H9 (cell line): ENCODE data around the gene C1orf74. TPM values are rescaled to one million over a fixed set of nuclear protein-coding genes. Genes with fewer than 3 reads are reported as not detected.

Experiments used
- DNase-seq: peaks from one replicate; pipeline ENCODE4 v3.0.0-alpha.2; 2017
- H2AFZ ChIP-seq: one replicate; pipeline ENCODE4 v1.6.1; 2013; ENCODE audit warnings: mild to moderate bottlenecking, low read length, control low read depth, moderate library complexity
- H2AK5ac ChIP-seq: 2 replicates; pipeline ENCODE4 v1.6.1; 2013; ENCODE audit warnings: low read length, control low read depth, mixed read lengths; ENCODE audit not compliant: insufficient read length
- H2BK120ac ChIP-seq: one replicate; pipeline ENCODE4 v1.6.1; 2013; ENCODE audit warnings: low read depth, mild to moderate bottlenecking, low read length, control low read depth, inconsistent platforms; ENCODE audit not compliant: poor library complexity, severe bottlenecking
- H2BK12ac ChIP-seq: 2 replicates; pipeline ENCODE4 v1.6.1; 2013; ENCODE audit warnings: low read length, control low read depth, mixed read lengths, low read depth; ENCODE audit not compliant: insufficient read length
- H2BK15ac ChIP-seq: 2 replicates; pipeline ENCODE4 v1.6.1; 2013; ENCODE audit warnings: low read depth, low read length, control low read depth
- H2BK20ac ChIP-seq: one replicate; pipeline ENCODE4 v1.6.1; 2013; ENCODE audit warnings: low read depth, mild to moderate bottlenecking, low read length, control low read depth, inconsistent platforms; ENCODE audit not compliant: poor library complexity, severe bottlenecking
- H2BK5ac ChIP-seq: 2 replicates; pipeline ENCODE4 v1.6.1; 2013; ENCODE audit warnings: low read length, control low read depth, mixed read lengths; ENCODE audit not compliant: insufficient read length
- H3K14ac ChIP-seq: 2 replicates; pipeline ENCODE4 v1.6.1; 2013; ENCODE audit warnings: low read length, control low read depth; ENCODE audit not compliant: insufficient read depth
- H3K18ac ChIP-seq: 2 replicates; pipeline ENCODE4 v1.6.1; 2013; ENCODE audit warnings: low read depth, mild to moderate bottlenecking, mixed read lengths, low read length, control low read depth; ENCODE audit not compliant: insufficient read length
- H3K23ac ChIP-seq: 2 replicates; pipeline ENCODE4 v1.6.1; 2013; ENCODE audit warnings: low read length, control low read depth, mixed read lengths, low read depth; ENCODE audit not compliant: insufficient read length
- H3K23me2 ChIP-seq: 2 replicates; pipeline ENCODE4 v1.6.1; 2013; ENCODE audit warnings: low read depth, mild to moderate bottlenecking, mixed read lengths, low read length, control low read depth; ENCODE audit not compliant: insufficient read length, poor library complexity, severe bottlenecking
- H3K27ac ChIP-seq: 2 replicates; pipeline ENCODE4 v1.5.1; 2013; ENCODE audit warnings: low read length, control low read depth, mixed read lengths, low read depth; ENCODE audit not compliant: insufficient read length
- H3K27me3 ChIP-seq: 2 replicates; pipeline ENCODE4 v1.6.1; 2013; ENCODE audit warnings: low read length, control low read depth, inconsistent platforms; ENCODE audit not compliant: insufficient read depth
- H3K4ac ChIP-seq: 2 replicates; pipeline ENCODE4 v1.6.1; 2013; ENCODE audit warnings: low read depth, mild to moderate bottlenecking, control low read depth, inconsistent platforms, low read length, moderate library complexity
- H3K4me1 ChIP-seq: 2 replicates; pipeline ENCODE4 v1.6.1; 2013; ENCODE audit warnings: low read length, control low read depth, inconsistent platforms; ENCODE audit not compliant: insufficient read depth
- H3K4me2 ChIP-seq: 2 replicates; pipeline ENCODE4 v1.6.1; 2013; ENCODE audit warnings: low read length, control low read depth, mixed read lengths; ENCODE audit not compliant: insufficient read length, insufficient read depth
- H3K56ac ChIP-seq: 2 replicates; pipeline ENCODE4 v1.6.1; 2013; ENCODE audit warnings: low read depth, mild to moderate bottlenecking, mixed read lengths, low read length, control low read depth; ENCODE audit not compliant: insufficient read length
- H3K79me1 ChIP-seq: 2 replicates; pipeline ENCODE4 v1.6.1; 2013; ENCODE audit warnings: low read depth, mild to moderate bottlenecking, moderate library complexity, low read length, control low read depth, inconsistent platforms; ENCODE audit not compliant: insufficient read depth, poor library complexity, severe bottlenecking
- H3K79me2 ChIP-seq: 2 replicates; pipeline ENCODE4 v1.6.1; 2013; ENCODE audit warnings: low read length, control low read depth, inconsistent platforms; ENCODE audit not compliant: insufficient read depth
- H3K9ac ChIP-seq: 2 replicates; pipeline ENCODE4 v1.6.1; 2013; ENCODE audit warnings: low read length, control low read depth, mixed read lengths; ENCODE audit not compliant: insufficient read length; ENCODE audit errors: extremely low read depth
- H3K9me3 ChIP-seq: one replicate; pipeline ENCODE4 v1.6.1; 2013; ENCODE audit warnings: low read depth, low read length, inconsistent platforms; ENCODE audit not compliant: control insufficient read depth
- H3T11ph ChIP-seq: one replicate; pipeline ENCODE4 v1.6.1; 2013; ENCODE audit warnings: mild to moderate bottlenecking, low read length, control low read depth, inconsistent platforms
- H4K20me1 ChIP-seq: one replicate; pipeline ENCODE4 v1.6.1; 2013; ENCODE audit not compliant: control insufficient read depth, insufficient read length, insufficient read depth
- H4K5ac ChIP-seq: 2 replicates; pipeline ENCODE4 v1.6.1; 2013; ENCODE audit warnings: low read depth, mild to moderate bottlenecking, mixed read lengths, low read length, control low read depth; ENCODE audit not compliant: insufficient read length
- H4K8ac ChIP-seq: replicated peaks from 2 replicates; pipeline ENCODE4 v1.6.1; 2013; ENCODE audit warnings: low read length, control low read depth, mixed read lengths, low read depth; ENCODE audit not compliant: insufficient read length
- H4K91ac ChIP-seq: 2 replicates; pipeline ENCODE4 v1.6.1; 2013; ENCODE audit warnings: low read depth, mild to moderate bottlenecking, moderate library complexity, mixed read lengths, low read length, control low read depth; ENCODE audit not compliant: insufficient read length
- H3K27ac Mint-ChIP-seq, 3 experiments: 2 replicates in 2 of 3; 3 replicates in 1 of 3; pipeline ENCODE4 v1.8.0; 2020 to 2021; ENCODE audit warnings: mixed read lengths in 3 of 3, mild to moderate bottlenecking in 1 of 3, moderate library complexity in 1 of 3
- H3K27me3 Mint-ChIP-seq: 2 replicates; pipeline ENCODE4 v1.8.0; 2021; ENCODE audit warnings: low read depth, mild to moderate bottlenecking, moderate library complexity, mixed read lengths
- H3K36me3 Mint-ChIP-seq, 3 experiments: 2 replicates in 2 of 3; 3 replicates in 1 of 3; pipeline ENCODE4 v1.8.0; 2020 to 2021; ENCODE audit warnings: low read depth in 3 of 3, mixed read lengths in 3 of 3; ENCODE audit not compliant: insufficient read depth in 1 of 3
- H3K4me1 Mint-ChIP-seq, 2 experiments: 2 replicates each; pipeline ENCODE4 v1.8.0; 2020; ENCODE audit warnings: mixed read lengths in 2 of 2
- H3K4me3 Mint-ChIP-seq, 2 experiments: 2 replicates in 1 of 2; 3 replicates in 1 of 2; pipeline ENCODE4 v1.8.0; 2020 to 2021; ENCODE audit warnings: mild to moderate bottlenecking in 2 of 2, mixed read lengths in 2 of 2, moderate library complexity in 1 of 2
- H3K9me3 Mint-ChIP-seq, 2 experiments: 2 replicates in 1 of 2; 3 replicates in 1 of 2; pipeline ENCODE4 v1.8.0; 2020; ENCODE audit warnings: mild to moderate bottlenecking in 2 of 2, mixed read lengths in 2 of 2, moderate library complexity in 1 of 2
- CTCF ChIP-seq: fragments of 200-600 bp; sonication (generic); conservative IDR thresholded peaks from 3 replicates; pipeline ENCODE4 v1.8.0; 2021; ENCODE audit warnings: antibody characterized with exemption, mild to moderate bottlenecking
- WGBS: extraction: QIAGEN DNeasy Blood & Tissue Kit; methylation state at CpG from one replicate; pipeline ENCODE4 v1.1.7; 2013; ENCODE audit warnings: missing lambda C conversion rate, low lambda C conversion rate, mixed read lengths; ENCODE audit not compliant: insufficient read length; ENCODE audit errors: extremely low coverage; 5-methylcytosine and 5-hydroxymethylcytosine counted together
- total RNA-seq: library from RNA; stranded (reverse); gene quantifications from 2 replicates; pipeline ENCODE4 v1.2.1, GENCODE V29; 2021

The C1orf74 gene
- total RNA-seq, 1 experiment from 2014 or later = 2.4 TPM

- Histone ChIP-seq H3K56ac (no peak overlapping the region), H3K4me2 (no peak overlapping the region), H4K20me1 (no peaks in the 10 kb centered on the region), H2BK20ac (no peak overlapping the region), H2BK5ac (no peak overlapping the region), H3K14ac (no peak overlapping the region), H2BK15ac (no peak overlapping the region), H2BK12ac (no peak overlapping the region), H3K9ac (no peak overlapping the region), H3K4me1 (no peaks in the 10 kb centered on the region), H4K5ac (no peak overlapping the region), H3K18ac (no peak overlapping the region), H3K23me2 (no peaks in the 10 kb centered on the region), H3K9me3 (no peaks in the 10 kb centered on the region), H4K8ac (no peak overlapping the region), H3T11ph (no peak overlapping the region), H4K91ac (no peak overlapping the region), H2BK120ac (no peak overlapping the region), H2AFZ (no peak overlapping the region), H3K79me1 (no peaks in the 10 kb centered on the region), H2AK5ac (no peak overlapping the region), H3K23ac (no peak overlapping the region), H3K27me3 (no peaks in the 10 kb centered on the region), H3K4ac (no peak overlapping the region), H3K79me2 (no peaks in the 10 kb centered on the region; the same call in 1 of the 2 replicates), H3K27ac (no peak overlapping the region)
- Mint-ChIP-seq H3K27me3 (peaks cover 8% of the 10 kb centered on the region), H3K36me3 (peaks cover 0 to 63% (median 49%) of the 10 kb centered on the region in 3 experiments; a peak in 5 of 7 replicates), H3K9me3 (no peaks in the 10 kb centered on the region; a peak in 1 of 5 replicates), H3K4me3 (no peak overlapping the region), H3K4me1 (peaks cover 10 to 14% of the 10 kb centered on the region in 2 experiments), H3K27ac (no peak overlapping the region)
- DNase-seq = no peak
- WGBS = no CpG with 5 or more reads among the region's 2 CpGs
- no peak for TF ChIP-seq CTCF
Observed at GRCh38 chr1:209787551-209787950, 3.2 kb upstream of the C1orf74 start.
